ENCODE results near the gene OR2A14.
A peak's percentile ranks its signal among the peaks of the same experiment; 100 is the strongest.
"Not testable (repeated sequence)": the region's sequence is repeated elsewhere in the genome, so short reads cannot be mapped to it uniquely, and the experiment has no call there.

Gene OR2A14

DNA sequence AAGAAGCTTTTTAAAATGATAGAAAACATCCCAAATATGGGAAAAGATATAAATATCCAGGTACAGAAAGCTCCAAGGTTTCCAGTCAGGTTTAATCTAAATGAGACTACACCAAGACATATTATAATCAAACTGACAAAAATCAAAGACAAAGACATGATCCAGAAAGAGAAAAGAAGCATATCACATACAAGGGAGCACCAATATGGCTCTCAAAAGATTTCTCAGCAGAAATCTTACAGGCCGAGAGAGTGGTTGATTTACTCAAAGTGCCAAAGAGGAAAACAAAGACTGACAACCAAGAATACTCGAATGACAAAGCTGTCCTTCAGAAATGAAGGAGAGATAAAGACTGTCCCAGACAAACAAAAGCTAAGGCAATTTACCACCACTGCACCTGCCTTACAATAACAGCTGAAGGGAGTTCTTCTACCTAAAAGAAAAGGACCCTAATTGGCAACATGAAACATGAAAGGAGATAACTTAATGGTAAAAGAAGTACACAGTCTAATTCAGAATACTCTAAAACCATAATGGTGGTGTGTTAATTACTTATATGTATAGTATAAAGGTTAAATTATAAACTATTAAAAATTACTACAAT lies 25.4 kb downstream of the OR2A14 start:
- FAIRE-seq = no peak
- no peak for DNase-seq (ENCODE audit: low spot score)

DNA sequence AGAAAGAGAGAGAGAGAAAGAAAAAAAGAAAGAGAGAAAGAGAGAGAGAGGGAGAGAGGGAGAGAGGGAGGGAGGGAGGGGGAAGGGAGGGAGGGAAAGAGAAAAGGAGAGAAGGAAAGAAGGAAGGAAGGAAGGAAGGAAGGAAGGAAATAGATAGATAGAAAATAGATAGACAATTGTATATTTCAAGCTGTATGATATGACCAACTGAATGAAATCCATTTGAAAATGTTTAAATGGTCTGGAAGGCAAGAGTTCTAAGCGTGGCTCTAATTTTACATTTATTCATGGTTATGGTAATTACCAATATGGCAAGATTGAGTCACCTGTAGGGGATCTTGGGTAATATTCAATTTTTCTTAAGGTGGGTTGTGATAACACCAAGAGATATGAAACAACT lies 35.9 kb downstream of the OR2A14 start:
- FAIRE-seq (no peak), DNase-seq (ENCODE audit: low spot score) (no peak)

DNA sequence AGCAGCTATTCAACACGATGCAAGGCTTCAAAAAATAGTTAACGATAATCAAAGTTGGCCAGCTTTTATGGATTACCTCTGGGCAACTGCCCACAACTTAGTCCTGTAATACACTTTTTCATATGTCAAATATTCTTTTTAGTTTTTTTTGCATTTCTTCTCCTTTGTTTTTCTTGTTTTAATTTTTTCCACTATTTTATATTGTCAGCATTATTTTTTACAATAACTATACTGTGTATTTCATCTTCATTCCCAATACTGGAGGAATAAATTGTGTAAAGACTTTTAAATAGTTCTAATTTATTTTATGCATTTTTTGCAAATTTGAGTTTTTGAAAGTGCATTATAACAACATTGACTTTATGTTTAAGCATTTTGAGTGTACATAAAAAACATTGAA lies 41.8 kb downstream of the OR2A14 start:
- DNase-seq (ENCODE audit: low spot score) (no peak), FAIRE-seq (no peak)

DNA sequence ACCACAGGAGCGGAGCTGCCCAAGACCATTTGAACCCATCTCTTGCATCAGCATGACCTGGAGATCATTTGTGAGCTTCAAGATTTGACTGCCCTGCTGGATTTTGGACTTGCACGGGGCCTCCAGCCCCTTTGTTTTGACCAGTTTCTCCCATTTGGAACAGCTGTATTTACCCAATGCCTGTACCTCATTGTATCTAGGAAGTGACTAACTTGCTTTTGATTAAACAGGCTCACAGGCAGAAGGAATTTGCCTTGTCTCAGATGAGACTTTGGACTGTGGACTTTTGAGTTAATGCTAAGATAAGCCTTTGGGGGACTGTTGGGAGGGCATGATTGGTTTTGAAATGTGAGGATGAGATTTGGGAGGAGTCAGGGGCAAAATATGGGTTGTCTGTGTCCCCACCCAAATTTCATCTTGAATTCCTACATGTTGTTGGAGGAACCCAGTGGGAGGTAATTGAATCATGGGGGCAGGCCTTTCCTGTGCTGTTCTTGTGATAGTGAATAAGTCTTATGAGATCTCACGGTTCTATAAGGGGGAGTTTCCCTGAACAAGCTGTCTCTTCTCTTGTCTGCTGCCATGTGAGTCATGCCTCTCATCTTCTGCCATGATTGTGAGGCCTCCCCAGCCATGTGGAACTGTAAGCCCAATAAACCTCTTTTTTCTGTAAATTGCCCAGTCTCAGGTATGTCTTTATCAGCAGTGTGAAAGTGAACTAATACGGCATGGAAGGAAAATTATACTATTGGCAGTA lies 48.8 kb downstream of the OR2A14 start:
- FAIRE-seq = not testable (repeated sequence)
- peak; percentile 40 for DNase-seq (ENCODE audit: low spot score)

DNA sequence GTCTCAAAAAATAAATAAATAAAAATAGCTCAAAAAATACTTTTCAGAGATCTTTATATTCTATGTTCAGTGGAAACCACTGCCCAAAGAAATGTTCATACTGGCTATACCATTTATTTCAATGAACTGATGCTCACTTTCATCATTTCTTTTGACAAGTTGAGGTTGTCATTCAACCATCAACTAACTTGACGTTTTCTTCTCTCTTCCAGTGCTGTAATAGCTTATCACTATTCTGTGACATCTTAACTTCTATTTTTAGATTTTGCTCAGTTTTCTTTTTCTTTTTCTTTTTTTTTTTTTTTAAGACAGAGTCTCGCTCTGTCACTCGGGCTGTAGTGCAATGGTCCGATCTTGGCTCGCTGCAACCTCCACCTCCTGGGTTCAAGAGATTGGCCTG lies 51.6 kb downstream of the OR2A14 start:
- DNase-seq (ENCODE audit: low spot score) (no peak), FAIRE-seq (no peak)

DNA sequence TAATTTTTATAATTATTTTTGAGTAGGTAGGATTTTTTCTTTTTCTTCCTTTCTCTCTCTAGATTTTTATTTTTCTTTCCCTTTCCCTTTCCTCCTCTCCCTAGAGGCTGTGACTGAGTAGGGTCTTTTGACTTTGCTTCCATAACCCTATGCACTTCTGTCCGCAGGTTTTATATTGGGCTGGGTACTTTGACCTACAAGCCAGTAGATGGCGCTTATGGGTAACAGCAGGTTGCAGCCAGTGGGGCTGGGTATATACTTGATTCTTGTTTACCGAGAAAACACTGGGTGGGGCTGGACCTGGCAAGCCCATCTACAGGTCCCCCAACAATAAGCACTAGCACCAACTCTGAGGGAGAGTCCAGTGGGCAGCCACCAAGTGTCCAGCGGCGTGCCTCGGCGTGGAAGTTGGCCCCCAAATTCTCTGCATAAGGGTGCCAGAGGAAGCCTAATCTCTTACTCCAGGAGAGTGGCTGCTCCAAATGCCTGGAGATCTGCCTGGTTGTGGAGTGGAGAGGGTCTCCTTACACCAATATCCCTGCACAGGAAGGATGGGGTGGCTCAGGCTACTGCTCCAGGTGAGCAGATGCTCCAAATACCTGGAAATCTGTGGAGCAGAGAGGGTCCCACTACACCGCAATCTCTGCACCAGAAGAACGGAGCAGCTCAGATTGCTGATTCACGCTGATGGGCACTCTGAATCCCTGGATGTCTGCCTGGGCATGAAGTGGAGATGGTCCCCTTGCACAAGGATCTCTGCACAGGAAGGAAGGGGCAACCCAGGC lies 55.6 kb downstream of the OR2A14 start:
- FAIRE-seq; DNase-seq (ENCODE audit: low spot score): not testable (repeated sequence)

DNA sequence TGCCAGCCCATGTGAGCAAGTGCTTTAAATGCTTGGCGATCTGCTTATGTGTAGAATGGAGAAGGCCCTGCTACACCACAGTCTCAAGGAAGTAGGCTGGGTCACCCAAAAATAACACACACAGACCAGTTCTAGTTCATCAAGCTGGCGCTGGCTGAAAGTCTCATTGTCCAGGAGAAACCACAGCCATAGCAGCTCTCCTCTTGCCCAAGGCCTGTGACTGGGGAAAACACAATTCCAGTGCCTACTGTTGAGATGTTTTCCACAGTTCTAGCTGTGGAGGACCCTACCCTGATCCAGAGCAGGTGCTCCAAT lies 56.1 kb downstream of the OR2A14 start:
- not testable (repeated sequence) for DNase-seq (ENCODE audit: low spot score); FAIRE-seq
